Ecto neural progenitor cell (in vitro differentiated cells): ENCODE measurements around the gene SPRING1.
A peak's percentile ranks its signal among the peaks of the same experiment; 100 is the strongest.

ENCODE experiments used
- DNase-seq: peaks from one replicate; pipeline ENCODE4 v3.0.0-alpha.2; 2018; ENCODE audit warnings: low spot score

SPRING1 gene

GRCh38 chr12:116739381-116739887, 1.6 kb upstream of the SPRING1 start:
- DNase-seq: no peak

- peak; percentile 66 for DNase-seq
These were observed 701 bp downstream of the SPRING1 start for GRCh38 chr12:116736962-116737773.

- no peak for DNase-seq
These were observed 1.8 kb downstream of the SPRING1 start for GRCh38 chr12:116735951-116736599.

- no peak for DNase-seq
These were observed 2.8 kb downstream of the SPRING1 start for GRCh38 chr12:116735084-116735483.

GRCh38 chr12:116734156-116734768, 3.6 kb downstream of the SPRING1 start:
- no peak for DNase-seq

- DNase-seq: no peak
These were observed 6.1 kb downstream of the SPRING1 start for GRCh38 chr12:116731801-116732200.

- no peak for DNase-seq
These were observed 10.0 kb downstream of the SPRING1 start for GRCh38 chr12:116727891-116728290.

- DNase-seq: no peak
These were observed 10.6 kb downstream of the SPRING1 start for GRCh38 chr12:116727261-116727660.

- DNase-seq: no peak
These were observed 11.2 kb downstream of the SPRING1 start for GRCh38 chr12:116726694-116727093.

- no peak for DNase-seq
These were observed 15.6 kb downstream of the SPRING1 start for GRCh38 chr12:116722245-116722644.

- DNase-seq: no peak
These were observed 17.9 kb downstream of the SPRING1 start for GRCh38 chr12:116719731-116720528.

- no peak for DNase-seq
These were observed 19.0 kb downstream of the SPRING1 start for GRCh38 chr12:116718655-116719454.

- DNase-seq: no peak
These were observed 20.1 kb downstream of the SPRING1 start for GRCh38 chr12:116717466-116718437.

- DNase-seq: no peak
These were observed 23.7 kb downstream of the SPRING1 start for GRCh38 chr12:116714175-116714574.

GRCh38 chr12:116713527-116713926, 24.3 kb downstream of the SPRING1 start:
- no peak for DNase-seq

GRCh38 chr12:116712458-116713303, 25.2 kb downstream of the SPRING1 start:
- no peak for DNase-seq

GRCh38 chr12:116710370-116711150, 27.3 kb downstream of the SPRING1 start:
- no peak for DNase-seq

- no peak for DNase-seq
These were observed 28.1 kb downstream of the SPRING1 start for GRCh38 chr12:116709768-116710167.
